ENCODE data around the gene ARHGAP27. TPM values are rescaled to one million over a fixed set of nuclear protein-coding genes. Genes with fewer than 3 reads are reported as not detected.
A peak's percentile ranks its signal among the peaks of the same experiment; 100 is the strongest.

The ARHGAP27 gene
- polyA plus RNA-seq, 1 donor = 90.4 TPM

GRCh38 chr17:45394564-45394912 lies 38.1 kb downstream of the ARHGAP27 start:
- H3K4me1 ChIP-seq (ENCODE audit: control insufficient read depth, insufficient read depth, low read length) = peaks cover 31% of the 10 kb centered on the region
- peak overlapping the region; percentile 65 for H3K27ac ChIP-seq (ENCODE audit: low read length)
- H3K4me3 ChIP-seq (ENCODE audit: low read length) = no peak overlapping the region
- peaks cover 6% of the 10 kb centered on the region for H3K9me3 ChIP-seq (ENCODE audit: control insufficient read depth, low read depth, low read length)
- H3K36me3 ChIP-seq (ENCODE audit: control insufficient read depth, insufficient read depth, low read length) = peaks cover 49% of the 10 kb centered on the region
- peak in 1 of 2 donors; percentile 63 for DNase-seq
- no CpG with 5 or more reads among the region's 4 CpGs for WGBS (ENCODE audit: insufficient coverage, low lambda C conversion rate)
- H3K27me3 ChIP-seq (ENCODE audit: control insufficient read depth, insufficient read depth, low read length) = no peaks in the 10 kb centered on the region

- Histone ChIP-seq H3K27ac (ENCODE audit: low read length) (peak overlapping the region; percentile 65), H3K36me3 (ENCODE audit: control insufficient read depth, insufficient read depth, low read length) (peaks cover 48% of the 10 kb centered on the region), H3K9me3 (ENCODE audit: control insufficient read depth, low read depth, low read length) (peaks cover 6% of the 10 kb centered on the region), H3K4me1 (ENCODE audit: control insufficient read depth, insufficient read depth, low read length) (peaks cover 31% of the 10 kb centered on the region), H3K27me3 (ENCODE audit: control insufficient read depth, insufficient read depth, low read length) (peaks cover 2% of the 10 kb centered on the region), H3K4me3 (ENCODE audit: low read length) (no peak overlapping the region)
- no peak for DNase-seq
- WGBS (ENCODE audit: insufficient coverage, low lambda C conversion rate) = no CpG with 5 or more reads among the region's 6 CpGs
Measured at GRCh38 chr17:45394091-45394490, 38.6 kb downstream of the ARHGAP27 start.

GRCh38 chr17:45393411-45393810 lies 39.3 kb downstream of the ARHGAP27 start:
- Histone ChIP-seq H3K36me3 (ENCODE audit: control insufficient read depth, insufficient read depth, low read length) (peaks cover 41% of the 10 kb centered on the region), H3K27me3 (ENCODE audit: control insufficient read depth, insufficient read depth, low read length) (peaks cover 2% of the 10 kb centered on the region), H3K4me1 (ENCODE audit: control insufficient read depth, insufficient read depth, low read length) (peaks cover 31% of the 10 kb centered on the region), H3K27ac (ENCODE audit: low read length) (peak overlapping the region; percentile 65), H3K9me3 (ENCODE audit: control insufficient read depth, low read depth, low read length) (peaks cover 6% of the 10 kb centered on the region), H3K4me3 (ENCODE audit: low read length) (no peak overlapping the region)
- peak; percentile 60 to 83 for DNase-seq
- WGBS (ENCODE audit: insufficient coverage, low lambda C conversion rate) = no CpG with 5 or more reads among the region's 5 CpGs

- no peak overlapping the region for H3K27ac ChIP-seq (ENCODE audit: low read length)
- H3K4me3 ChIP-seq (ENCODE audit: low read length) = no peak overlapping the region
- H3K36me3 ChIP-seq (ENCODE audit: control insufficient read depth, insufficient read depth, low read length) = peaks cover 28% of the 10 kb centered on the region
- no CpG with 5 or more reads among the region's 2 CpGs for WGBS (ENCODE audit: insufficient coverage, low lambda C conversion rate)
- no peak for DNase-seq
- peaks cover 4% of the 10 kb centered on the region for H3K27me3 ChIP-seq (ENCODE audit: control insufficient read depth, insufficient read depth, low read length)
- H3K4me1 ChIP-seq (ENCODE audit: control insufficient read depth, insufficient read depth, low read length) = peaks cover 31% of the 10 kb centered on the region
- H3K9me3 ChIP-seq (ENCODE audit: control insufficient read depth, low read depth, low read length) = peaks cover 6% of the 10 kb centered on the region
Measured at GRCh38 chr17:45391918-45392317, 40.8 kb downstream of the ARHGAP27 start.

GRCh38 chr17:45391291-45391690 lies 41.4 kb downstream of the ARHGAP27 start:
- peaks cover 21% of the 10 kb centered on the region for H3K36me3 ChIP-seq (ENCODE audit: control insufficient read depth, insufficient read depth, low read length)
- 57% methylated on average over 1 of the region's 5 CpGs for WGBS (ENCODE audit: insufficient coverage, low lambda C conversion rate)
- H3K4me1 ChIP-seq (ENCODE audit: control insufficient read depth, insufficient read depth, low read length) = peaks cover 31% of the 10 kb centered on the region
- peaks cover 4% of the 10 kb centered on the region for H3K27me3 ChIP-seq (ENCODE audit: control insufficient read depth, insufficient read depth, low read length)
- DNase-seq = no peak
- H3K9me3 ChIP-seq (ENCODE audit: control insufficient read depth, low read depth, low read length) = no peaks in the 10 kb centered on the region
- no peak overlapping the region for H3K4me3 ChIP-seq (ENCODE audit: low read length)
- H3K27ac ChIP-seq (ENCODE audit: low read length) = no peak overlapping the region

- H3K9me3 ChIP-seq (ENCODE audit: control insufficient read depth, low read depth, low read length) = no peaks in the 10 kb centered on the region
- H3K4me1 ChIP-seq (ENCODE audit: control insufficient read depth, insufficient read depth, low read length) = peaks cover 24% of the 10 kb centered on the region
- WGBS (ENCODE audit: insufficient coverage, low lambda C conversion rate) = no CpG with 5 or more reads among the region's 3 CpGs
- H3K27ac ChIP-seq (ENCODE audit: low read length) = no peak overlapping the region
- H3K27me3 ChIP-seq (ENCODE audit: control insufficient read depth, insufficient read depth, low read length) = peaks cover 4% of the 10 kb centered on the region
- peaks cover 6% of the 10 kb centered on the region for H3K36me3 ChIP-seq (ENCODE audit: control insufficient read depth, insufficient read depth, low read length)
- no peak overlapping the region for H3K4me3 ChIP-seq (ENCODE audit: low read length)
- no peak for DNase-seq
Measured at GRCh38 chr17:45389354-45389753, 43.3 kb downstream of the ARHGAP27 start.

GRCh38 chr17:45388604-45389325 lies 43.9 kb downstream of the ARHGAP27 start:
- no peak overlapping the region for H3K4me3 ChIP-seq (ENCODE audit: low read length)
- no peak overlapping the region for H3K27ac ChIP-seq (ENCODE audit: low read length)
- WGBS (ENCODE audit: insufficient coverage, low lambda C conversion rate) = 83% methylated on average over 5 of the region's 10 CpGs
- H3K9me3 ChIP-seq (ENCODE audit: control insufficient read depth, low read depth, low read length) = no peaks in the 10 kb centered on the region
- peaks cover 19% of the 10 kb centered on the region for H3K4me1 ChIP-seq (ENCODE audit: control insufficient read depth, insufficient read depth, low read length)
- no peak for DNase-seq
- H3K36me3 ChIP-seq (ENCODE audit: control insufficient read depth, insufficient read depth, low read length) = peaks cover under 1% of the 10 kb centered on the region
- H3K27me3 ChIP-seq (ENCODE audit: control insufficient read depth, insufficient read depth, low read length) = peaks cover 4% of the 10 kb centered on the region

GRCh38 chr17:45387739-45388138 lies 44.9 kb downstream of the ARHGAP27 start:
- no peaks in the 10 kb centered on the region for H3K36me3 ChIP-seq (ENCODE audit: control insufficient read depth, insufficient read depth, low read length)
- peaks cover 9% of the 10 kb centered on the region for H3K4me1 ChIP-seq (ENCODE audit: control insufficient read depth, insufficient read depth, low read length)
- DNase-seq = no peak
- peaks cover 4% of the 10 kb centered on the region for H3K27me3 ChIP-seq (ENCODE audit: control insufficient read depth, insufficient read depth, low read length)
- no peak overlapping the region for H3K27ac ChIP-seq (ENCODE audit: low read length)
- H3K9me3 ChIP-seq (ENCODE audit: control insufficient read depth, low read depth, low read length) = no peaks in the 10 kb centered on the region
- WGBS (ENCODE audit: insufficient coverage, low lambda C conversion rate) = no CpG with 5 or more reads among the region's 3 CpGs
- H3K4me3 ChIP-seq (ENCODE audit: low read length) = no peak overlapping the region

GRCh38 chr17:45386178-45386577 lies 46.5 kb downstream of the ARHGAP27 start:
- Histone ChIP-seq H3K4me3 (ENCODE audit: low read length) (no peak overlapping the region), H3K9me3 (ENCODE audit: control insufficient read depth, low read depth, low read length) (no peaks in the 10 kb centered on the region), H3K27me3 (ENCODE audit: control insufficient read depth, insufficient read depth, low read length) (peaks cover 4% of the 10 kb centered on the region), H3K36me3 (ENCODE audit: control insufficient read depth, insufficient read depth, low read length) (no peaks in the 10 kb centered on the region), H3K27ac (ENCODE audit: low read length) (no peak overlapping the region), H3K4me1 (ENCODE audit: control insufficient read depth, insufficient read depth, low read length) (peaks cover 3% of the 10 kb centered on the region)
- 80% methylated on average over 1 of the region's 4 CpGs for WGBS (ENCODE audit: insufficient coverage, low lambda C conversion rate)
- no peak for DNase-seq

- DNase-seq = peak; percentile 59 to 68
- H3K9me3 ChIP-seq (ENCODE audit: control insufficient read depth, low read depth, low read length) = no peaks in the 10 kb centered on the region
- H3K4me3 ChIP-seq (ENCODE audit: low read length) = no peak overlapping the region
- peaks cover 3% of the 10 kb centered on the region for H3K4me1 ChIP-seq (ENCODE audit: control insufficient read depth, insufficient read depth, low read length)
- H3K27me3 ChIP-seq (ENCODE audit: control insufficient read depth, insufficient read depth, low read length) = peaks cover 4% of the 10 kb centered on the region
- no peak overlapping the region for H3K27ac ChIP-seq (ENCODE audit: low read length)
- H3K36me3 ChIP-seq (ENCODE audit: control insufficient read depth, insufficient read depth, low read length) = no peaks in the 10 kb centered on the region
- WGBS (ENCODE audit: insufficient coverage, low lambda C conversion rate) = no CpG with 5 or more reads among the region's 13 CpGs
Measured at GRCh38 chr17:45385331-45385997, 47.2 kb downstream of the ARHGAP27 start.

Measured in large intestine (tissue), 3 donors.